A673 (cell line): ENCODE results near the gene URB1.

ENCODE experiments used
- CTCF ChIP-seq: fragments of 300-800, 200-600 bp; sonication (generic); conservative IDR thresholded peaks from 2 replicates; pipeline ENCODE4 v1.5.1; 2017; ENCODE audit warnings: low read depth, mild to moderate bottlenecking, antibody characterized with exemption, low read length, moderate library complexity, mixed read lengths
- EZH2 ChIP-seq: fragments of 200-600 bp; sonication (generic); IDR thresholded peaks from 2 replicates; pipeline ENCODE4 v1.6.1; 2017; ENCODE audit warnings: borderline replicate concordance, low read depth, mild to moderate bottlenecking, mixed read lengths, antibody characterized with exemption, low read length; ENCODE audit not compliant: poor library complexity, severe bottlenecking

DNA sequence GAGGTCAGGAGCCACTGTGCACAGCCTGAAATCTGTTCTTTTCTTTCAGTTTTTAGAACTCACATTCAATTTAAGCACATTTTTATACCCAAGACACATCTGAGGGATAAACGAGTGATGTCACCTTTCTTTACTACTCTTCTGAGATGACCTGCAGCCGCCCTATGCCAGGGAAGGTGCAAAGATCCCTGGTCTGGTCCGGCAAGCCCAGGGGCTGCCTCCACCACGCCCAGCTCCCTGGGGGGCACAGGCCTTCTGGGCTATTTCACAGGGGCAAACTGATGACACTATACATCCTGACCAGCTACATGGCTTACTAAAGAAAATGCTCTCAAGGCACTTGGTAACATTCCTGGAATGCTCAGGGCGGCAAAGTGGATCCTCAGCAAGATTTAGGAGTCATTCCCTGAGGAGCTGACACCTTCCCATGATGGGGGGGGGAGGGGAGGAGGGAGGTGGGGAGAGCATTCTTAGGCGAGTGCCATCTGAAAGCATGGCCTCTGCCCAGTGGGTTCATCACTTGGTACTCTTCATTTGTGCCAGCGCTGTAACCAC lies 82.8 kb downstream of the URB1 start:
- TF ChIP-seq CTCF: no peak
- TF ChIP-seq EZH2: no peak
